H1 (cell line): ENCODE data around the gene TRIM62.

Experiments used
- EP300 ChIP-seq, 2 experiments: IDR thresholded peaks; 1 replicate in 1 of 2; 2 replicates in 1 of 2; pipeline ENCODE4 v1.6.1; 2011 to 2012; ENCODE audit warnings: low read depth in 2 of 2, low read length in 2 of 2, mild to moderate bottlenecking in 2 of 2, borderline replicate concordance in 1 of 2, inconsistent platforms in 1 of 2, moderate library complexity in 1 of 2
- JUN ChIP-seq: IDR thresholded peaks from 2 replicates; pipeline ENCODE4 v1.6.1; 2011; ENCODE audit warnings: low read depth, mild to moderate bottlenecking, improper control_type of control experiment, low read length
- POLR2AphosphoS5 ChIP-seq: IDR thresholded peaks from 2 replicates; pipeline ENCODE4 v1.6.1; 2011; ENCODE audit warnings: low read depth, low read length
- TF ChIP-seq, protein P1 (sequence below), 3 experiments: IDR thresholded peaks; 1 replicate in 2 of 3; 2 replicates in 1 of 3; pipeline versions ENCODE4 v1.5.1 to v1.6.1; 2011; ENCODE audit warnings: low read length in 3 of 3, mild to moderate bottlenecking in 3 of 3, inconsistent platforms in 2 of 3, low read depth in 1 of 3, moderate library complexity in 1 of 3; ENCODE audit not compliant: insufficient read depth in 1 of 3; ENCODE audit errors: control extremely low read depth in 1 of 3

DNA sequence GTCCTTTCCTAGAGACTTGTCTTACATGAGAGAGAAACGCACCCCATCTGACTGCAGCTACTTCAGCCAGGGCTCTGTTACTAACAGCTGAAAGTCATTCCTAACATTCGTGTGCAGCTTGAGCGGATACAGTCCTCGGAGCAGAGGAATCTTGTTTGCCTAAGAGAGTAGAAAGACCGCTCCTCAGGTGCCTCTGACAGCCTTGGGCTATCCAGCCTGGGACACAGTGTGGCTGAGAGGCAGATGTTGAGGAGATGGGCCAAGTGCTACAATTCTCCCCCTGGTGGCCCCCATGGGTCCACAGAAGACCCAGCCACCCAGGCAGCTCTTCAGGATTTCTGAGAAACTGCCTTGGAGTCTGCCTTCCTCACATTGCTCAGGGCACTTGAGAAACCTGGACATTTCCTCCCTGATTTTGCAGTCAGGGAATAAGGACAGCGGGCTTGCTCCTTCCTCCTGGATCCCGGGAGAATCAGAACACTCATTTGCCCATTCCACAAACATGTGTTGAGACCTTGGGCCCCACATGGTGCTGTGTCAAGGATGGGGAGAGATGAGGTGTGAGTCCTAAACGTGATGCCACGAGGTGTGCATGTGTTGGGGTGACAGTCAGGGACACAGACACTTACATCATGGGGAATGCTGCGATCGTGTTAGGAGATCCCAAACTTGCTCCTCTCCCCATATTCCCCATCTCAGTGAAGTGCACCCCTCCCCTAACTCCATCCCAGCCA is 13.1 kb downstream of the TRIM62 start:
- TF ChIP-seq EP300 (IDR thresholded peaks at IDR 0.05; ENCODE audit: borderline replicate concordance in 1 of 2, low read depth in 2 of 2, low read length in 2 of 2) (no peak), JUN (no peak), POLR2AphosphoS5 (no peak)
- TF ChIP-seq, protein P1, sequence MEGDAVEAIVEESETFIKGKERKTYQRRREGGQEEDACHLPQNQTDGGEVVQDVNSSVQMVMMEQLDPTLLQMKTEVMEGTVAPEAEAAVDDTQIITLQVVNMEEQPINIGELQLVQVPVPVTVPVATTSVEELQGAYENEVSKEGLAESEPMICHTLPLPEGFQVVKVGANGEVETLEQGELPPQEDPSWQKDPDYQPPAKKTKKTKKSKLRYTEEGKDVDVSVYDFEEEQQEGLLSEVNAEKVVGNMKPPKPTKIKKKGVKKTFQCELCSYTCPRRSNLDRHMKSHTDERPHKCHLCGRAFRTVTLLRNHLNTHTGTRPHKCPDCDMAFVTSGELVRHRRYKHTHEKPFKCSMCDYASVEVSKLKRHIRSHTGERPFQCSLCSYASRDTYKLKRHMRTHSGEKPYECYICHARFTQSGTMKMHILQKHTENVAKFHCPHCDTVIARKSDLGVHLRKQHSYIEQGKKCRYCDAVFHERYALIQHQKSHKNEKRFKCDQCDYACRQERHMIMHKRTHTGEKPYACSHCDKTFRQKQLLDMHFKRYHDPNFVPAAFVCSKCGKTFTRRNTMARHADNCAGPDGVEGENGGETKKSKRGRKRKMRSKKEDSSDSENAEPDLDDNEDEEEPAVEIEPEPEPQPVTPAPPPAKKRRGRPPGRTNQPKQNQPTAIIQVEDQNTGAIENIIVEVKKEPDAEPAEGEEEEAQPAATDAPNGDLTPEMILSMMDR (IDR thresholded peaks at IDR 0.05; ENCODE audit: control extremely low read depth in 1 of 3, insufficient read depth in 1 of 3, low read depth in 1 of 3, low read length in 3 of 3), result peak in 2 of 3 experiments; percentile 8 to 24; a peak in 3 of 4 replicates
